H1 (cell line): ENCODE results near the gene PAK5. TPM values are rescaled to one million over a fixed set of nuclear protein-coding genes. Genes with fewer than 3 reads are reported as not detected.

ENCODE experiments used
- CTCF ChIA-PET: fragments of 300-600 bp; sonication (Branson Sonifier 250); formaldehyde crosslinking; loops from one replicate; lab custom pipeline; 2021; ENCODE audit not compliant: partially characterized antibody; lab: Charles Lee
- POLR2A ChIA-PET: fragments of 300-600 bp; sonication (Branson Sonifier 250); formaldehyde crosslinking; loops from one replicate; lab custom pipeline; 2021; ENCODE audit warnings: inconsistent platforms; ENCODE audit not compliant: partially characterized antibody; lab: Charles Lee
- DNase-seq, 2 experiments: peaks; one replicate each; pipeline versions ENCODE4 v3.0.0 to v3.0.0-alpha.2; 2010 to 2022; ENCODE audit warnings: low spot score in 2 of 2, low read depth in 1 of 2, mixed read lengths in 1 of 2
- FAIRE-seq: peaks from 2 replicates; lab custom pipeline; 2011; peaks lifted over from hg19 to GRCh38; lab: Jason Lieb, UNC
- H2AFZ ChIP-seq: 2 replicates; pipeline ENCODE4 v1.8.1; 2012; ENCODE audit warnings: low read length, inconsistent platforms
- H2AK5ac ChIP-seq: 2 replicates; pipeline ENCODE4 v1.6.1; 2013; ENCODE audit warnings: low read depth, low read length
- H2BK120ac ChIP-seq: replicated peaks from 2 replicates; pipeline ENCODE3; 2013; ENCODE audit warnings: low read depth, low read length, inconsistent platforms
- H2BK12ac ChIP-seq: 2 replicates; pipeline ENCODE4 v1.6.1; 2013; ENCODE audit warnings: low read depth, low read length
- H2BK15ac ChIP-seq: 2 replicates; pipeline ENCODE4 v1.6.1; 2013; ENCODE audit warnings: low read length
- H2BK20ac ChIP-seq: 2 replicates; pipeline ENCODE4 v1.6.1; 2013; ENCODE audit warnings: low read length
- H2BK5ac ChIP-seq: 2 replicates; pipeline ENCODE4 v1.6.1; 2013; ENCODE audit warnings: low read depth, low read length
- H3K14ac ChIP-seq: 2 replicates; pipeline ENCODE4 v1.6.1; 2013; ENCODE audit warnings: inconsistent platforms; ENCODE audit not compliant: insufficient read length
- H3K18ac ChIP-seq: 2 replicates; pipeline ENCODE4 v1.6.1; 2013; ENCODE audit warnings: low read length; ENCODE audit errors: extremely low read depth
- H3K23ac ChIP-seq: 2 replicates; pipeline ENCODE4 v1.6.1; 2013; ENCODE audit warnings: inconsistent platforms; ENCODE audit not compliant: insufficient read length
- H3K23me2 ChIP-seq: 2 replicates; pipeline ENCODE4 v1.6.1; 2013; ENCODE audit warnings: low read depth, low read length
- H3K27ac ChIP-seq: 2 replicates; pipeline ENCODE4 v1.6.1; 2011; ENCODE audit warnings: low read depth, low read length, inconsistent platforms
- H3K27me3 ChIP-seq, 4 experiments: replicated peaks in 1 of 4; 1 replicate in 1 of 4; 2 replicates in 3 of 4; pipeline versions ENCODE4 v1.6.1 to v1.8.1; 2011 to 2013; ENCODE audit warnings: low read length in 3 of 4, mild to moderate bottlenecking in 3 of 4, inconsistent platforms in 2 of 4, mixed read lengths in 2 of 4, moderate library complexity in 1 of 4; ENCODE audit not compliant: control insufficient read depth in 3 of 4, insufficient read depth in 3 of 4; ENCODE audit errors: extremely low read depth in 1 of 4
- H3K36me3 ChIP-seq, 4 experiments: 2 replicates each; pipeline versions ENCODE4 v1.6.1 to v1.8.1; 2011 to 2013; ENCODE audit warnings: mild to moderate bottlenecking in 4 of 4, low read length in 3 of 4, moderate library complexity in 2 of 4, control low read depth in 1 of 4, inconsistent platforms in 1 of 4; ENCODE audit not compliant: insufficient read depth in 4 of 4, control insufficient read depth in 2 of 4
- H3K4ac ChIP-seq: replicated peaks from 2 replicates; pipeline ENCODE3; 2013; ENCODE audit warnings: low read length, low read depth, mixed read lengths, inconsistent platforms; ENCODE audit not compliant: insufficient read length
- H3K4me1 ChIP-seq, 4 experiments: replicated peaks in 1 of 4; 1 replicate in 1 of 4; 2 replicates in 3 of 4; pipeline versions ENCODE4 v1.6.1 to v1.8.1; 2011 to 2013; ENCODE audit warnings: low read length in 3 of 4, inconsistent platforms in 2 of 4, mixed read lengths in 1 of 4; ENCODE audit not compliant: insufficient read depth in 4 of 4, control insufficient read depth in 3 of 4
- H3K4me2 ChIP-seq, 2 experiments: 2 replicates each; pipeline versions ENCODE4 v1.6.1 to v1.8.1; 2011 to 2013; ENCODE audit warnings: low read depth in 2 of 2, low read length in 2 of 2, control low read depth in 1 of 2, inconsistent platforms in 1 of 2, mild to moderate bottlenecking in 1 of 2; ENCODE audit not compliant: insufficient read depth in 1 of 2
- H3K4me3 ChIP-seq, 4 experiments: fragments of 200-600, 300-600 bp in 1 of 4; sonication (generic), shearing (Covaris generic), sonication (Bioruptor Twin) in 1 of 4; 2 replicates each; pipeline versions ENCODE4 v1.5.1 to v1.8.1; 2011 to 2016; ENCODE audit warnings: low read length in 4 of 4, low read depth in 3 of 4, control low read depth in 2 of 4, inconsistent platforms in 2 of 4, mild to moderate bottlenecking in 2 of 4, mixed read lengths in 1 of 4, moderate library complexity in 1 of 4; ENCODE audit not compliant: insufficient read depth in 2 of 4; ENCODE audit errors: extremely low read depth in 1 of 4
- H3K56ac ChIP-seq: replicated peaks from 2 replicates; pipeline ENCODE3; 2013; ENCODE audit warnings: low read depth, mild to moderate bottlenecking, mixed read lengths, low read length, inconsistent platforms; ENCODE audit not compliant: insufficient read length
- H3K79me1 ChIP-seq: 2 replicates; pipeline ENCODE4 v1.6.1; 2013; ENCODE audit warnings: low read depth, low read length, control low read depth
- H3K79me2 ChIP-seq, 2 experiments: 2 replicates each; pipeline versions ENCODE4 v1.6.1 to v1.8.1; 2012 to 2013; ENCODE audit warnings: low read length in 2 of 2, mild to moderate bottlenecking in 2 of 2, inconsistent platforms in 1 of 2; ENCODE audit not compliant: insufficient read depth in 2 of 2, control insufficient read depth in 1 of 2
- H3K9ac ChIP-seq, 4 experiments: replicated peaks in 1 of 4; 1 replicate in 1 of 4; 2 replicates in 3 of 4; pipeline versions ENCODE4 v1.6.1 to v1.8.1; 2011 to 2013; ENCODE audit warnings: low read depth in 3 of 4, low read length in 3 of 4, control low read depth in 2 of 4, mild to moderate bottlenecking in 2 of 4, moderate library complexity in 2 of 4, inconsistent platforms in 1 of 4; ENCODE audit errors: extremely low read depth in 1 of 4
- H3K9me3 ChIP-seq, 2 experiments: 2 replicates each; pipeline versions ENCODE4 v1.6.1 to v1.8.1; 2012 to 2013; ENCODE audit warnings: mild to moderate bottlenecking in 2 of 2, moderate library complexity in 2 of 2, control low read depth in 1 of 2, inconsistent platforms in 1 of 2, low read depth in 1 of 2, low read length in 1 of 2, mixed read lengths in 1 of 2; ENCODE audit not compliant: insufficient read depth in 2 of 2
- H4K20me1 ChIP-seq, 2 experiments: replicated peaks in 1 of 2; 2 replicates each; pipeline versions ENCODE3 to v1.8.1; 2011 to 2013; ENCODE audit warnings: inconsistent platforms in 2 of 2, low read length in 2 of 2, mild to moderate bottlenecking in 1 of 2; ENCODE audit not compliant: insufficient read depth in 2 of 2, control insufficient read depth in 1 of 2
- H4K5ac ChIP-seq: 2 replicates; pipeline ENCODE4 v1.6.1; 2013; ENCODE audit warnings: low read length, low read depth, mixed read lengths, inconsistent platforms; ENCODE audit not compliant: insufficient read length
- H4K8ac ChIP-seq: 2 replicates; pipeline ENCODE4 v1.8.0; 2013; ENCODE audit warnings: mild to moderate bottlenecking, moderate library complexity, low read length, inconsistent platforms; ENCODE audit not compliant: insufficient read depth; ENCODE audit errors: extremely low read depth
- H4K91ac ChIP-seq: replicated peaks from 2 replicates; pipeline ENCODE3; 2013; ENCODE audit warnings: low read length, mixed read lengths, inconsistent platforms; ENCODE audit not compliant: insufficient read length
- ASH2L ChIP-seq: fragments of 200-600, 300-600 bp; sonication (generic); IDR thresholded peaks from one replicate; pipeline ENCODE4 v1.7.1; 2017; ENCODE audit warnings: low read length
- CEBPB ChIP-seq: IDR thresholded peaks from 2 replicates; pipeline ENCODE4 v1.6.1; 2012; ENCODE audit warnings: low read depth, low read length
- CREB1 ChIP-seq: IDR thresholded peaks from 2 replicates; pipeline ENCODE4 v1.6.1; 2012; ENCODE audit warnings: inconsistent platforms
- E2F6 ChIP-seq: IDR thresholded peaks from 2 replicates; pipeline ENCODE4 v1.6.1; 2012; ENCODE audit warnings: inconsistent platforms
- EGR1 ChIP-seq: IDR thresholded peaks from 2 replicates; pipeline ENCODE4 v1.6.1; 2011; ENCODE audit warnings: low read depth, low read length, borderline replicate concordance
- GTF2F1 ChIP-seq: IDR thresholded peaks from 2 replicates; pipeline ENCODE4 v1.6.1; 2012; ENCODE audit warnings: low read depth, low read length, improper control_type of control experiment, borderline replicate concordance
- NANOG ChIP-seq: IDR thresholded peaks from 2 replicates; pipeline ENCODE4 v1.6.1; 2011; ENCODE audit warnings: low read length, low read depth, mild to moderate bottlenecking, inconsistent platforms; ENCODE audit not compliant: insufficient read depth, poor library complexity, severe bottlenecking
- NRF1 ChIP-seq: IDR thresholded peaks from 2 replicates; pipeline ENCODE4 v1.6.1; 2011; ENCODE audit warnings: mild to moderate bottlenecking, low read depth, low read length, improper control_type of control experiment
- RAD21 ChIP-seq, 2 experiments: IDR thresholded peaks in 1 of 2; conservative IDR thresholded peaks in 1 of 2; 2 replicates each; pipeline ENCODE4 v1.6.1; 2011; ENCODE audit warnings: low read depth in 2 of 2, low read length in 2 of 2, improper control_type of control experiment in 1 of 2, inconsistent platforms in 1 of 2, mild to moderate bottlenecking in 1 of 2, moderate library complexity in 1 of 2
- SIN3A ChIP-seq, 2 experiments: IDR thresholded peaks in 1 of 2; conservative IDR thresholded peaks in 1 of 2; 2 replicates each; pipeline ENCODE4 v1.6.1; 2011 to 2012; ENCODE audit warnings: low read length in 2 of 2, improper control_type of control experiment in 1 of 2, low read depth in 1 of 2, mild to moderate bottlenecking in 1 of 2
- SP2 ChIP-seq: IDR thresholded peaks from 2 replicates; pipeline ENCODE4 v1.6.1; 2012; ENCODE audit warnings: mild to moderate bottlenecking, low read length, inconsistent platforms
- TCF12 ChIP-seq: IDR thresholded peaks from 2 replicates; pipeline ENCODE4 v1.6.1; 2011; ENCODE audit warnings: low read depth, mild to moderate bottlenecking, low read length
- ZNF274 ChIP-seq: IDR thresholded peaks from 2 replicates; pipeline ENCODE4 v1.7.0; 2012; ENCODE audit warnings: low read length, borderline replicate concordance; ENCODE audit errors: extremely low read depth
- polyA plus RNA-seq, 7 experiments: library from polyadenylated mRNA; depleted of rRNA in 3 of 7; stranded (reverse) in 5 of 7; unstranded in 2 of 7; fragments of >200 nt in 5 of 7; fragments of 200-250 nt in 2 of 7; gene quantifications; 1 replicate in 5 of 7; 2 replicates in 1 of 7; 4 replicates in 1 of 7; pipeline versions ENCODE4 v1.2.1 to v1.2.3, GENCODE V29; 2011 to 2013; ENCODE audit warnings: missing spikeins in 2 of 7, mixed read lengths in 2 of 7
- total RNA-seq: library from RNA; stranded (reverse); fragmentation: NEBNext Ultra II Directional; extraction: Animal tissue kit (Norgen Biotek cat#: 25700); gene quantifications from 2 replicates; pipeline ENCODE4 v1.2.1, GENCODE V29; 2021

The PAK5 gene
- total and polyA plus RNA-seq, 2 of the 8 experiments (the other 6 are each of a cell fraction or from before 2014, with no cell fraction given) = 0.54 to 0.80 TPM

- Histone ChIP-seq H2BK15ac (no peak overlapping the region), H2AK5ac (no peak overlapping the region), H3K23ac (no peak overlapping the region), H2BK20ac (no peak overlapping the region), H3K36me3 (no peaks in the 10 kb centered on the region), H2BK5ac (no peak overlapping the region), H3K9me3 (no peaks in the 10 kb centered on the region; a peak in 1 of 4 replicates), H4K8ac (no peak overlapping the region), H4K5ac (no peak overlapping the region), H3K79me2 (no peaks in the 10 kb centered on the region), H3K4me2 (no peak overlapping the region), H3K23me2 (no peaks in the 10 kb centered on the region), H3K9ac (no peak overlapping the region), H4K20me1 (no peaks in the 10 kb centered on the region), H3K79me1 (no peaks in the 10 kb centered on the region)
- ChIA-PET CTCF (interaction anchor here (1.5 kb wide), 1 partner anchor 260 kb away, joined by 4 read pairs; no protein-coding TSS in a partner anchor), POLR2A (no interaction called here)
- FAIRE-seq = peak; percentile 39
- TF ChIP-seq SP2 (no peak), CREB1 (no peak), EGR1 (no peak), TCF12 (no peak), SIN3A (conservative IDR thresholded peaks at IDR 0.05 in 1 of 2, IDR thresholded peaks at IDR 0.05 in 1 of 2; ENCODE audit: low read depth in 1 of 2, low read length in 2 of 2) (no peak), RAD21 (IDR thresholded peaks at IDR 0.05 in 1 of 2, conservative IDR thresholded peaks at IDR 0.05 in 1 of 2; ENCODE audit: low read depth in 2 of 2, low read length in 2 of 2) (no peak), E2F6 (no peak), ASH2L (no peak), NRF1 (no peak), ZNF274 (no peak), CEBPB (no peak), GTF2F1 (no peak), NANOG (no peak)
- TF ChIP-seq, all 59 proteins: peak for 0
- DNase-seq = no peak
- H3K56ac ChIP-seq = no peak overlapping the region
- no peak overlapping the region for H3K27ac ChIP-seq
- no peaks in the 10 kb centered on the region for H3K27me3 ChIP-seq
- no peaks in the 10 kb centered on the region for H3K4me1 ChIP-seq
- H3K4ac ChIP-seq = no peak overlapping the region
- H2BK120ac ChIP-seq = no peak overlapping the region
- H3K4me3 ChIP-seq = no peak overlapping the region
- no peak overlapping the region for H2AFZ ChIP-seq
- no peak overlapping the region for H3K14ac ChIP-seq
- H2BK12ac ChIP-seq = no peak overlapping the region
- H4K91ac ChIP-seq = no peak overlapping the region
- H3K18ac ChIP-seq = no peak overlapping the region
Observed at GRCh38 chr20:9642882-9643281, 196.0 kb downstream of the PAK5 start.
